Activated T-helper 9 cell treated with anti-CD3 and anti-CD28 coated beads, Interleukin-2, amount 50 U/mL, for 16 hours (primary cell): Measurements from ENCODE around the gene FAM118A.
"Not testable (repeated sequence)": the region's sequence is repeated elsewhere in the genome, so short reads cannot be mapped to it uniquely, and the experiment has no call there.

Experiments
- DNase-seq: peaks from one replicate; pipeline ENCODE4 v3.0.0-alpha.2; 2020; ENCODE audit warnings: low read depth

FAM118A gene

GRCh38 chr22:45331486-45331885, 21.8 kb downstream of the FAM118A start:
- no peak for DNase-seq

- no peak for DNase-seq
Observed at GRCh38 chr22:45332001-45332400, 22.3 kb downstream of the FAM118A start.

- no peak for DNase-seq
Observed at GRCh38 chr22:45334068-45334467, 24.3 kb downstream of the FAM118A start.

GRCh38 chr22:45334528-45334927, 24.8 kb downstream of the FAM118A start:
- DNase-seq, result no peak

- no peak for DNase-seq
Observed at GRCh38 chr22:45335021-45335818, 25.5 kb downstream of the FAM118A start.

- DNase-seq, result no peak
Observed at GRCh38 chr22:45335854-45336522, 26.3 kb downstream of the FAM118A start.

DNA sequence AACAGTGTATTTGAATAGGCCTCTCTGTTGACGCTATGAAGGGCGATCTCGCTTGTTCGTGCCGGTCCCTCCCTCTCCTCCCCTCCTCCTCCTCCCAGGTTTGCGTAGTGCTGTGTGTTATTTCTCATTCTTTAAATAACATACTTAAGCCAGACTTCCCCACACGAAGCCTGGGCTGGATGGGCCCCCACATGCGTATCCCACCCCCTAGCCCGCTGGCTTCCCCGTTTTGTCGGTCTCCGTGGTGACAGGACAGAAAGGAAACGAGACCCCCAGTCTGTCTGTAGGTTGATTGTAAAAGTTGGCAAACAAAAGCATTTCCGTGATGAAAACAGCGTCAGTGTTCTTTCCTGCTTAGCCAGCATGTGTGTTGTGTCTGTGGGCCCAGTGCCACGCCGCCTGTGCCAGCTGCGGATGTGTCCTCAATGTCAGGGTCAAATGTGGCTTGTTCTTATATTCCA, 27.3 kb downstream of the FAM118A start:
- no peak for DNase-seq

- no peak for DNase-seq
Observed at GRCh38 chr22:45337536-45337935, 27.8 kb downstream of the FAM118A start.

- DNase-seq, result no peak
Observed at GRCh38 chr22:45338795-45339194, 29.1 kb downstream of the FAM118A start.

- DNase-seq, result no peak
Observed at GRCh38 chr22:45340323-45340722, 30.6 kb downstream of the FAM118A start.

DNA sequence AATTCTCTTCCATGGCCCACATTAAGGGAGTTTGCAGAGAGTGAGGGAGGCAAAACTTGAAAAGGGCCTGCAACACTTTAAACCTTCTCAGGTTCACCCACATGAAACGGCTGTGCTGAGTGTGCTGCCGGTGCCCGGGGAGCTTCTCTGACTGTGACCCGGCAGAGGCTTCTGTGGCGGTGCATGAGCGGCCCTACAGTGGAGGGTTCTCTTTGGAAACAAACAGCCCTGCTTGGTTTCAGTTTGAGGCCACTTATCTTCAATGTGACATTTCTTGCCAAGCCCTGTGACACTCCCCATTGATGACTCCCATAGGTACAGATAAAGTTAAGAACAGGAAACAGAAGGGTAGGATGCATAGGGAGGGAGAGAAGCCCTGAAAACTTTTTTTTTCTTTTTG, 31.8 kb downstream of the FAM118A start:
- no peak for DNase-seq

DNA sequence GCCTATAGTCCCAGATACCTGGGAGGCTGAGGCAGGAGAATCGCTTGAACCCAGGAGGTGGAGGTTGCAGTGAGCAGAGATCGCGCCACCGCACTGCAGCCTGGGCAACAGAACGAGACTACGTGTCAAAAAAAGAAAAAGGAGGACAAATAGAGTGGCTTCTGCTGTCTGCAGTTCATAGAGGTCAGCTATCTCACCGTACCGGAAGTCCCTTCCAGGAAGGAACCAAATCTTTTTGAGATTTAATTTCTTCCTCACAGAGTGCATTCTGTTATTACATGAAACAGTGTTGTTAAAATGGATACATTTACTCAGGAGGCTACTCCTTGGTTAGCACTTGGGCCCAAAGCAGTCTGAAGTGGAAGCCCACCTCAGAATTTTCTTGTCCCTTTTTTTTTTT, 33.4 kb downstream of the FAM118A start:
- DNase-seq, result no peak

DNA sequence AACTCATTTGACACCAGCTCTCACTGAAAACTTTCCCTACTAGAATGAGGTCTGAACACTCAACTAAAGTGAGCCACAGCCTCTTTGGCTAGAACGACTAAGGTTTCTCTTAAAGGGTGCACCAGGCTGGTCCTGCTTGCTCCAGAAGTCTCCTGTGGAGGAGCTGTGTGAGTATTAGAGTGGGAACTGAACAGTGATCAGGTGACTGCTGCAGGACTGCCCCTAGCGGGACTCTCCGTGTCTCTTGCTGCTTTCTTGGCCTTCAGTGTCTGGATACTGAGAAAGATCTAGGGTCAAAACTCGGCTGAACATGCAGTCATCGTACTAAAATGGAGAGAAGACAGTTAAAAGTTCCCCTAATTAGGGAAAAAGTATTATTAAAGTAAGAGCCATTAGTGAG, 34.6 kb downstream of the FAM118A start:
- DNase-seq, result no peak

DNA sequence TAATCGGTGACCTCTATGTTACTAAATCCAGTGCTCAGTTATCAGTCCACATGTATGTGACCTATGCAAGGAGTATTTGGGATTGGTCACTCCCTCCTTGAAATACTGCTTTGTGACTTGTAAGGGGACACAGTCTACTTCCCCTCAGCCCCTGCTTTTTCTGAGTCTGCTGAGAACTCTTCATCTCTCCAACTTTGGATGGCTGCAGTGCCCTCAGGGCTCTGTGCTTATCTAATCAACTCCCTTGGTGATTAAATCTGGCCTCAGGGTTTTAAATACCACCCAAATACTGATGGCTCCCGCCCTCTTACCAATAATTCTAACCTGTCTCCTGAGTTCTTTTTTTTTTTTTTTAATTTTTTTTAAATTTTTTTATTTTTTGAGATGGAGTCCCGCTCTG, 40.2 kb downstream of the FAM118A start:
- DNase-seq, result no peak

DNA sequence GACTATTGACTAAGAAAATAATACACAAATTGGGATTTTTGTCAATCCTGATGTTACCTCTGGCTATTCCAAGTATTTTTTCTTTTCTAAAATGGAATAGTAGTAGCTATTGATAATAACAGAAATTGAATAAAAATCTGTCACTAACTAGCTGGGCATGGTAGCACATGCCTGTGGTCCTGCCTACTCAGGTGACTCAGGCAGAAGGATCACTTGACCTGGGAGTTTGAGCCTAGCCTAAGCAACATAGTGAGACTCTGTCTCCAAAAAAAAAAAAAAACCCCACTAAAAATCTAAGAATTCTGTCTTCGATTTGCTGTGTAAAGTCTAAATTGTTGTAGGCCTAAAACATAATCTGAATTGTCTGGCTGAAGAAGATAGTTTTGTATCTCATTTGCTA, 42.2 kb downstream of the FAM118A start:
- no peak for DNase-seq

DNA sequence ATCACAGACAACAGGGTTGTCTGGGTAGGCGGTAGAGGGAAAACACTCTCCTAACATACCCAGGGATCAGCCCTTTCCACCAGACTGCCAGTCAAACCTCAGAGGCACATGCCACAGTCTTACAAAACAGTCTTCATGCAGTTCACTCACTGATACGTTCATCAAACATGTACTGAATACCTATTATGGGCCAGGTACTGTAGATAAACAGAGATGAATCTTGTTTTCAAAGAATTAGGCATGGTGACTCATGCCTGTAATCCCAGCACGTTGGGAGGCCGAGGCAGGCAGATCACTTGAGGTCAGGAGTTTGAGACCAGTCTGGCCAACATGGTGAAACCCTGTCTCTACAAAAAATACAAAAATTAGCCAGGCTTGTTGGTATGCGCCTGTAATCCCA, 43.0 kb downstream of the FAM118A start:
- not testable (repeated sequence) for DNase-seq

DNA sequence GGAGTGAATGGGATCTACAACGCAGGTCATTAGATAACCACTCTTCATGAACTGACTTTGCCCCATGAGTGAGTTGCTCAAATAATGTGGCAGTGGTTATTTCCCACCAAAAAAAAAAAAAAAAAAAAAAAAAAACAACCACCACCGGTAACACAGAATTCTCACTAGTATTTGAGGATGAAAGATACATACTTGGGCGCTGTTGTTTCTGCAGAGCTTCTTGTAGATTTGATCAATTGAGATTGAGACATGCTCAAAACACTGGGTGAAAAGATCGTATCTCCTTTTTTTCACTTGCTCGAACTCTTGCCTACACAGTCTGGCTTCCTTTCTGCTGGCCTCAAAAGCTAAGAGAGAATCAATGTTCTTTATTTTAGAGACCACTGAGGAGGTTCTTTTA, 44.1 kb downstream of the FAM118A start:
- no peak for DNase-seq

- no peak for DNase-seq
Observed at GRCh38 chr22:45357490-45357889, 47.8 kb downstream of the FAM118A start.

DNA sequence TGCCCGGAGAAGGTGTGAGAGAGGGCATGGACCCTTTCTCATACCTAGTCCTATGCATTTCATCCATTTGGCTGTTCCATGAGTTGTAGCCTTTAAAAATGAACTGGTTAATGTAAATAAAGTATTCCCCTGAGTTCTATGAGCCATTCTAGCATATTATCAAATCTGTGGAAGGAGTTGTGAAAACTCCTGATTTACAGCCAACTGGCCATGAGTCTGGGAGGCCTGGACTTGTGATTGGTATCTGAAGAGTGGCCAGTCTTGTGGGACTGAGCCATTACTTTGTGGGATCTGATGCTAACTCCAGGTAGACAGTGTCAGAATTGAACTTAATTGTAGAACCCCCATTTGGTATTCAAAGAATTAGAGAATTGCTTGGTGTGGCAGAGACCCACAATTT, 48.4 kb downstream of the FAM118A start:
- no peak for DNase-seq

DNA sequence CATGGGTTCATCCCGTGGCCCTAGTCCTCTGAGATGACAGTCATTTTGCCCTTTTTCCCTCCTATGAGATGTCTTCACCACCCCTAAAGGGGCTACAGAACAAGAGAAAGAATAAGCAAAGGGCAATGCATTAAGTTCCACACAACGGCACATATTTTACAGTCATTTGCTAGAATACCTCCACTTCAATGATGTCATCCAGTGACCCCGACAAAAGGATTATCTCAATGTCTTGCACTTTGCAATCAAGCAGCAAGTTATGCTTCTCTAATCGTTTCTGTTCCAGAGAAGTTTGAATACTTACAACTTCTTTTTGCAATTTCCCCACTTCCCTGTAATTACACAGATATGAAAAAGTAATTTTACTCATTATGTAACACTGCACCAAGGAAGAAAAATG, 49.9 kb downstream of the FAM118A start:
- no peak for DNase-seq

GRCh38 chr22:45366713-45367112, 57.0 kb downstream of the FAM118A start:
- DNase-seq, result no peak

DNA sequence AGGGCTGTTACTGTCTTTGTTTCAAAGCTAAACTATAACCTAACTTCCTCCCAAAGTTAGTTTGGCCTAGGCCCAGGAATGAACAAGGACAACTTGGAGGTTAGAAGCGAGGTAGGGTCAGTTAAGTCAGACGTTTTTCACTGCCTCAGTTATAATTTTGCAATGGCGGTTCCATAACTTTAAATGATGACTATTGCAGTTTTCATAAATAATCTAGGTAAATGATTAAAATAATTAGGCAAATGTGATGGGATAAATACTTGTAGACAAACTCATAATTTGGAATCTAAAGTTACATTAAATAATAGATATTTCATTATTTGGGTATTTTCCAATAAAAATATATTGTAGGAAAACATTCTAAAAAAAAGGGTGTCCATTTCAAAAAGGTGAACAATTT, 63.9 kb downstream of the FAM118A start:
- DNase-seq, result not testable (repeated sequence)

- no peak for DNase-seq
Observed at GRCh38 chr22:45376009-45376408, 66.3 kb downstream of the FAM118A start.

DNA sequence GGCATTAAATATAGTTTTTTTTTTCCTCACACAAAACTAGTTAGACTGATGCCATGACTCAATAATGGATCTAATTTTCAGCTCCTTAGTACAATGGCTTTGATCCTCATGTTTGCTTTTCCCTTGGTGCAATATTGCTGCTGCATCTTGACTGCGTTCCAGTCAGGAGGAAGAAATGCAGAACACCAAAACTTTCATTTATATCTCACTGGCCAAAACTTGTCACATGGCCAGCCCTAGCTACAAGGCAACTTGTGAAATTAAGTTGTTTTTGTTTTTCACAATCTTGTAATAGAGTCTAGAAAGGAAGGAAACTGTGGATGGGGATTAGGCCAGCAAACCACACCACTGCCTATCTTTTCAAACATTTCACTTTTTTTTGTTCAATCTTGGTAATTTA, 67.0 kb downstream of the FAM118A start:
- no peak for DNase-seq
